CD14-positive monocyte (primary cell): ENCODE measurements around the gene LEKR1. TPM values are rescaled to one million over a fixed set of nuclear protein-coding genes. Genes with fewer than 3 reads are reported as not detected.
"Not testable (repeated sequence)": the region's sequence is repeated elsewhere in the genome, so short reads cannot be mapped to it uniquely, and the experiment has no call there.

Source experiments
- DNase-seq, 3 donors: peaks; one replicate each; pipeline ENCODE4 v3.0.0-alpha.2; 2011 to 2022
- H2AFZ ChIP-seq: 2 replicates; pipeline ENCODE4 v1.6.0; 2012; ENCODE audit warnings: mild to moderate bottlenecking, low read depth, low read length, inconsistent platforms; ENCODE audit not compliant: insufficient read depth, poor library complexity, severe bottlenecking
- H3K27ac ChIP-seq, 2 donors: 1 replicate in 1 of 2; 2 replicates in 1 of 2; pipeline ENCODE4 v1.5.1; 2012 to 2013; ENCODE audit warnings: low read length in 2 of 2, control low read depth in 1 of 2, inconsistent platforms in 1 of 2, low read depth in 1 of 2, mild to moderate bottlenecking in 1 of 2
- H3K27me3 ChIP-seq, 2 donors: one replicate each; pipeline versions ENCODE4 v1.6.0 to v1.6.1; 2011 to 2013; ENCODE audit warnings: low read length in 2 of 2; ENCODE audit not compliant: control insufficient read depth in 2 of 2, insufficient read depth in 2 of 2
- H3K36me3 ChIP-seq, 2 donors: replicated peaks in 1 of 2; 1 replicate in 1 of 2; 2 replicates in 1 of 2; pipeline versions ENCODE4 v1.5.1 to v1.6.1; 2012 to 2013; ENCODE audit warnings: low read length in 2 of 2, control low read depth in 1 of 2, inconsistent platforms in 1 of 2, mild to moderate bottlenecking in 1 of 2; ENCODE audit not compliant: insufficient read depth in 2 of 2, control insufficient read depth in 1 of 2
- H3K4me1 ChIP-seq, 2 donors: 1 replicate in 1 of 2; 2 replicates in 1 of 2; pipeline versions ENCODE4 v1.5.1 to v1.6.1; 2012 to 2013; ENCODE audit warnings: low read length in 2 of 2, control low read depth in 1 of 2, inconsistent platforms in 1 of 2, mild to moderate bottlenecking in 1 of 2, moderate library complexity in 1 of 2; ENCODE audit not compliant: insufficient read depth in 2 of 2, control insufficient read depth in 1 of 2
- H3K4me2 ChIP-seq: replicated peaks from 2 replicates; pipeline ENCODE3; 2012; ENCODE audit warnings: low read length, moderate library complexity, mild to moderate bottlenecking; ENCODE audit not compliant: poor library complexity, severe bottlenecking; ENCODE audit errors: extremely low read depth
- H3K4me3 ChIP-seq, 3 experiments: fragments of 200-600 bp in 1 of 3; sonication (generic) in 1 of 3; replicated peaks in 1 of 3; 1 replicate in 2 of 3; 2 replicates in 1 of 3; pipeline ENCODE4 v1.5.1; 2011 to 2013; ENCODE audit warnings: low read length in 3 of 3, mild to moderate bottlenecking in 3 of 3, control low read depth in 2 of 3, low read depth in 2 of 3, inconsistent platforms in 1 of 3, moderate library complexity in 1 of 3
- H3K79me2 ChIP-seq: 2 replicates; pipeline ENCODE4 v1.6.0; 2012; ENCODE audit warnings: mild to moderate bottlenecking, control low read depth, inconsistent platforms, low read length, moderate library complexity; ENCODE audit not compliant: insufficient read depth
- H3K9ac ChIP-seq: 2 replicates; pipeline ENCODE4 v1.6.0; 2017; ENCODE audit warnings: low read length, mild to moderate bottlenecking; ENCODE audit not compliant: insufficient read depth, poor library complexity, severe bottlenecking
- H3K9me3 ChIP-seq, 2 donors: replicated peaks in 1 of 2; 1 replicate in 1 of 2; 2 replicates in 1 of 2; pipeline versions ENCODE4 v1.5.1 to v1.6.1; 2012 to 2013; ENCODE audit warnings: low read length in 2 of 2, control low read depth in 1 of 2; ENCODE audit not compliant: control insufficient read depth in 1 of 2, insufficient read depth in 1 of 2
- H4K20me1 ChIP-seq: 2 replicates; pipeline ENCODE4 v1.6.0; 2012; ENCODE audit warnings: mild to moderate bottlenecking, low read length, control low read depth, moderate library complexity; ENCODE audit not compliant: insufficient read depth
- H3K27ac Mint-ChIP-seq, 7 donors: one replicate each; pipeline ENCODE4 v1.8.0; 2020; ENCODE audit warnings: mild to moderate bottlenecking in 7 of 7, mixed read lengths in 7 of 7, moderate library complexity in 6 of 7, inconsistent platforms in 2 of 7
- H3K27me3 Mint-ChIP-seq, 3 donors: one replicate each; pipeline ENCODE4 v1.8.0; 2021 to 2022; ENCODE audit warnings: low read depth in 3 of 3, mild to moderate bottlenecking in 3 of 3, mixed read lengths in 3 of 3, moderate library complexity in 3 of 3, inconsistent platforms in 1 of 3
- H3K36me3 Mint-ChIP-seq, 2 donors: one replicate each; pipeline ENCODE4 v1.8.0; 2020; ENCODE audit warnings: mixed read lengths in 2 of 2, inconsistent platforms in 1 of 2, mild to moderate bottlenecking in 1 of 2
- H3K4me1 Mint-ChIP-seq: one replicate; pipeline ENCODE4 v1.8.0; 2020; ENCODE audit warnings: mild to moderate bottlenecking, mixed read lengths
- H3K4me3 Mint-ChIP-seq, 2 donors: one replicate each; pipeline ENCODE4 v1.8.0; 2020; ENCODE audit warnings: mild to moderate bottlenecking in 2 of 2, mixed read lengths in 2 of 2, moderate library complexity in 1 of 2
- H3K9me3 Mint-ChIP-seq, 7 donors: one replicate each; pipeline ENCODE4 v1.8.0; 2020 to 2022; ENCODE audit warnings: mixed read lengths in 7 of 7, mild to moderate bottlenecking in 6 of 7, moderate library complexity in 6 of 7, inconsistent platforms in 2 of 7
- WGBS: methylation state at CpG from one replicate; pipeline ENCODE4 v1.1.5; 2013; ENCODE audit warnings: missing lambda C conversion rate; ENCODE audit not compliant: insufficient coverage; 5-methylcytosine and 5-hydroxymethylcytosine counted together
- intact Hi-C, 2 donors: fragments of 100-400 bp; cut with micrococcal nuclease; formaldehyde crosslinking; loops; one replicate each; pipeline versions ENCODE4 v1.15.0 to v1.15.1; 2023
- polyA plus RNA-seq, 3 donors: library from polyadenylated mRNA; depleted of rRNA in 1 of 3; unstranded in 2 of 3; stranded (reverse) in 1 of 3; fragments of 300-500 nt in 2 of 3; fragments of >200 nt in 1 of 3; fragmentation: Illumina TruSeq in 2 of 3; gene quantifications; 1 replicate in 2 of 3; 2 replicates in 1 of 3; pipeline ENCODE4 v1.2.3, GENCODE V29; 2012 to 2021
- TF ChIP-seq, protein P1 (sequence below): fragments of 200-600 bp; IDR thresholded peaks from one replicate; pipeline ENCODE4 v1.8.0; 2022; ENCODE audit warnings: antibody characterized with exemption, mild to moderate bottlenecking

The LEKR1 gene
- polyA plus RNA-seq, 3 donors, result 0.51 to 0.80 TPM; not detected in 1

GRCh38 chr3:156888576-156888975 lies 62.4 kb downstream of the LEKR1 start:
- Mint-ChIP-seq H3K27ac (no peak overlapping the region), H3K9me3 (peaks cover 3 to 22% (median 11%) of the 10 kb centered on the region in 7 donors), H3K4me1 (no peaks in the 10 kb centered on the region), H3K27me3 (peaks cover 0 to 5% (median 0%) of the 10 kb centered on the region in 3 donors), H3K4me3 (no peak overlapping the region), H3K36me3 (no peaks in the 10 kb centered on the region)
- intact Hi-C loops, result no loop called here
- TF ChIP-seq, protein P1, sequence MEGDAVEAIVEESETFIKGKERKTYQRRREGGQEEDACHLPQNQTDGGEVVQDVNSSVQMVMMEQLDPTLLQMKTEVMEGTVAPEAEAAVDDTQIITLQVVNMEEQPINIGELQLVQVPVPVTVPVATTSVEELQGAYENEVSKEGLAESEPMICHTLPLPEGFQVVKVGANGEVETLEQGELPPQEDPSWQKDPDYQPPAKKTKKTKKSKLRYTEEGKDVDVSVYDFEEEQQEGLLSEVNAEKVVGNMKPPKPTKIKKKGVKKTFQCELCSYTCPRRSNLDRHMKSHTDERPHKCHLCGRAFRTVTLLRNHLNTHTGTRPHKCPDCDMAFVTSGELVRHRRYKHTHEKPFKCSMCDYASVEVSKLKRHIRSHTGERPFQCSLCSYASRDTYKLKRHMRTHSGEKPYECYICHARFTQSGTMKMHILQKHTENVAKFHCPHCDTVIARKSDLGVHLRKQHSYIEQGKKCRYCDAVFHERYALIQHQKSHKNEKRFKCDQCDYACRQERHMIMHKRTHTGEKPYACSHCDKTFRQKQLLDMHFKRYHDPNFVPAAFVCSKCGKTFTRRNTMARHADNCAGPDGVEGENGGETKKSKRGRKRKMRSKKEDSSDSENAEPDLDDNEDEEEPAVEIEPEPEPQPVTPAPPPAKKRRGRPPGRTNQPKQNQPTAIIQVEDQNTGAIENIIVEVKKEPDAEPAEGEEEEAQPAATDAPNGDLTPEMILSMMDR, result no peak
- Histone ChIP-seq H3K4me1 (no peaks in the 10 kb centered on the region), H3K27me3 (no peaks in the 10 kb centered on the region), H3K4me3 (no peak overlapping the region), H3K27ac (no peak overlapping the region), H3K9me3 (peaks cover 0 to 9% of the 10 kb centered on the region in 2 donors), H3K36me3 (no peaks in the 10 kb centered on the region), H3K79me2 (no peaks in the 10 kb centered on the region), H3K9ac (no peak overlapping the region), H3K4me2 (no peak overlapping the region), H4K20me1 (no peaks in the 10 kb centered on the region), H2AFZ (no peak overlapping the region)
- DNase-seq, result no peak
- no CpG with 5 or more reads among the region's 1 CpG for WGBS

DNA sequence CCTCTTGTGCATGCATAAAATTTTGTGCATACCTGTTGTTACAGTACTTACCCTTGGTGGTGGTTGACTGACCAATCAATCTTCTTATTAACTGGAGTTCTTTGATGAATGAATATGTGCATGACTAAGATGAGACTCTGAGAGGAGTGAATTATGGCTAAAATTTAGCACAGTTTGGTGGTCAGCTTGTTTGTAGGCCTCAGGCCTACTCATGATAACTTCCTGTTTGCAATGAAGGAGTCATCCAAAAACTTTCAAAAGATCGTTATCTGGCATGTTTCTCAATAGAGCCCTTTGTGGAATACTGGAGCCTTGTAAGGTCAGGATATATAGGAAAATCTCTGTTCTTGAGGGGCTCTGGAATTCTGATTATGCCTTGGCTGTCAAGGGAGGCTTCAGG lies 66.5 kb downstream of the LEKR1 start:
- no peaks in the 10 kb centered on the region for H3K36me3 Mint-ChIP-seq
- H3K4me3 Mint-ChIP-seq, result no peak overlapping the region
- H3K4me2 ChIP-seq, result no peak overlapping the region
- peak in 2 of 3 donors; percentile 6 to 7 for DNase-seq
- no peaks in the 10 kb centered on the region for H3K36me3 ChIP-seq
- H3K9me3 Mint-ChIP-seq, result peaks cover 0 to 5% (median 3%) of the 10 kb centered on the region in 7 donors
- no peaks in the 10 kb centered on the region for H3K4me1 Mint-ChIP-seq
- no peaks in the 10 kb centered on the region for H3K79me2 ChIP-seq
- H3K27ac Mint-ChIP-seq, result no peak overlapping the region
- H2AFZ ChIP-seq, result no peak overlapping the region
- no peaks in the 10 kb centered on the region for H3K27me3 ChIP-seq
- H3K9me3 ChIP-seq, result no peaks in the 10 kb centered on the region
- TF ChIP-seq, protein P1, result no peak
- no peaks in the 10 kb centered on the region for H3K27me3 Mint-ChIP-seq
- no peak overlapping the region for H3K9ac ChIP-seq
- H3K27ac ChIP-seq, result no peak overlapping the region
- no peaks in the 10 kb centered on the region for H4K20me1 ChIP-seq
- H3K4me3 ChIP-seq, result no peak overlapping the region
- H3K4me1 ChIP-seq, result no peaks in the 10 kb centered on the region
- no CpG with 5 or more reads among the region's 1 CpG for WGBS
- intact Hi-C loops, result no loop called here

DNA sequence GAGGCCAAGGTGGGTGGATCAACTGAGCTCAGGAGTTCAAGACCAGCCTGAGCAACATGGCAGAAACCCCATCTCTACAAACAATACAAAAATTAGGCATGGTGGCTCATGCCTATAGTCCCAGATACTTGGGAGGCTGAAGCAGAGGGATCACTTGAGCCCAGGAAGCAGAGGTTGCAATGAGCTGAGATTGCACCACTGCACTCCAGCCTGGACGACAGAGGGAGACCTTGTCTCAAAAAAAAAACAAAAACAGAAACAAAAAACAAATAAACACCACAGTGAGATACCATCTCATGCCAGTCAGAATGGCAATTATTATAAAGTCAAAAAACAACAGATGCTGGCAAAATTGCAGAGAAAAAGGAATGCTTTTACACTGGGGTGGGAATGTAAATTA lies 69.2 kb downstream of the LEKR1 start:
- H3K36me3 Mint-ChIP-seq, H3K4me3 Mint-ChIP-seq, H3K4me3 ChIP-seq, intact Hi-C loops, DNase-seq, H3K4me1 ChIP-seq, H3K4me2 ChIP-seq, H3K27me3 Mint-ChIP-seq, H3K27ac Mint-ChIP-seq, H4K20me1 ChIP-seq, H3K9ac ChIP-seq, H3K79me2 ChIP-seq, H3K4me1 Mint-ChIP-seq, H3K27ac ChIP-seq, H3K27me3 ChIP-seq, H3K9me3 Mint-ChIP-seq, H2AFZ ChIP-seq, H3K36me3 ChIP-seq, H3K9me3 ChIP-seq: not testable (repeated sequence)
- 83% methylated on average over 1 of the region's 1 CpG for WGBS
